CD4-positive, alpha-beta T cell (primary cell): ENCODE results near the gene TMEM140. TPM values are rescaled to one million over a fixed set of nuclear protein-coding genes. Genes with fewer than 3 reads are reported as not detected.

ENCODE experiments used
- ATAC-seq: fragments of 200-7000 bp; cut with Tn5 transposase; one replicate; pipeline ENCODE4 v1.10.0; 2022; ENCODE audit warnings: mild to moderate bottlenecking; ENCODE audit not compliant: poor library complexity
- CTCF ChIA-PET: fragments of 350-600 bp; sonication (Branson Sonifier 250); formaldehyde crosslinking; loops from one replicate; lab custom pipeline; 2021; ENCODE audit warnings: antibody characterized with exemption, inconsistent platforms; lab: Charles Lee
- POLR2A ChIA-PET: fragments of 350-600 bp; sonication (Branson Sonifier 250); formaldehyde crosslinking; loops from one replicate; lab custom pipeline; 2021; ENCODE audit warnings: antibody characterized with exemption, inconsistent platforms; lab: Charles Lee
- DNase-seq, 14 experiments: peaks; one replicate each; pipeline ENCODE4 v3.0.0-alpha.2; 2013 to 2020; ENCODE audit warnings: mixed read lengths in 2 of 14
- H3K27ac ChIP-seq, 2 donors: one replicate each; pipeline versions ENCODE4 v1.5.1 to v1.7.0; 2013; ENCODE audit warnings: low read length in 2 of 2, low read depth in 1 of 2, mild to moderate bottlenecking in 1 of 2
- H3K27me3 ChIP-seq, 2 experiments: 1 replicate in 1 of 2; 2 replicates in 1 of 2; pipeline versions ENCODE4 v1.6.1 to v1.7.0; 2013; ENCODE audit warnings: low read length in 2 of 2, control low read depth in 1 of 2, mild to moderate bottlenecking in 1 of 2, moderate library complexity in 1 of 2; ENCODE audit not compliant: insufficient read depth in 2 of 2, control insufficient read depth in 1 of 2
- H3K36me3 ChIP-seq: one replicate; pipeline ENCODE4 v1.6.1; 2013; ENCODE audit warnings: low read length, control low read depth; ENCODE audit not compliant: insufficient read depth
- H3K4me1 ChIP-seq: one replicate; pipeline ENCODE4 v1.6.1; 2013; ENCODE audit warnings: low read length, control low read depth; ENCODE audit not compliant: insufficient read depth
- H3K4me3 ChIP-seq: one replicate; pipeline ENCODE4 v1.5.1; 2013; ENCODE audit warnings: mild to moderate bottlenecking, low read length, moderate library complexity
- H3K9me3 ChIP-seq, 2 experiments: 1 replicate in 1 of 2; 2 replicates in 1 of 2; pipeline versions ENCODE4 v1.6.1 to v1.7.0; 2013; ENCODE audit warnings: low read length in 2 of 2, mild to moderate bottlenecking in 2 of 2, control low read depth in 1 of 2, moderate library complexity in 1 of 2; ENCODE audit not compliant: control insufficient read depth in 1 of 2, insufficient read depth in 1 of 2
- H3K27ac Mint-ChIP-seq: one replicate; pipeline ENCODE4 v1.8.0; 2020; ENCODE audit warnings: mixed read lengths
- H3K27me3 Mint-ChIP-seq: one replicate; pipeline ENCODE4 v1.8.0; 2021; ENCODE audit warnings: mixed read lengths
- H3K36me3 Mint-ChIP-seq: one replicate; pipeline ENCODE4 v1.8.0; 2021; ENCODE audit warnings: low read depth, mixed read lengths
- H3K4me1 Mint-ChIP-seq: one replicate; pipeline ENCODE4 v1.8.0; 2021; ENCODE audit warnings: low read depth, mixed read lengths
- H3K4me3 Mint-ChIP-seq: one replicate; pipeline ENCODE4 v1.8.0; 2020; ENCODE audit warnings: mild to moderate bottlenecking, mixed read lengths
- H3K9me3 Mint-ChIP-seq: one replicate; pipeline ENCODE4 v1.8.0; 2020; ENCODE audit warnings: mixed read lengths
- intact Hi-C, 2 experiments: fragments of 100-400 bp; cut with DNase I in 1 of 2; cut with micrococcal nuclease in 1 of 2; formaldehyde crosslinking; loops; one replicate each; pipeline versions ENCODE4 v1.15.1 to v1.9.0; 2023 to 2025; cut with DNase I, micrococcal nuclease
- total RNA-seq, 174 experiments: library from RNA in 2 of 174; stranded (reverse) in 2 of 174; gene quantifications; one replicate each; pipeline ENCODE4 v1.2.3 and lab custom pipeline; 2021 to 2026
- TF ChIP-seq, protein P1 (sequence below): fragments of 200-600 bp; IDR thresholded peaks from one replicate; pipeline ENCODE4 v1.8.0; 2022; ENCODE audit warnings: antibody characterized with exemption, mild to moderate bottlenecking

TMEM140 gene
- total RNA-seq, 2 experiments from 2014 or later, result 27.7 to 32.2 TPM

DNA sequence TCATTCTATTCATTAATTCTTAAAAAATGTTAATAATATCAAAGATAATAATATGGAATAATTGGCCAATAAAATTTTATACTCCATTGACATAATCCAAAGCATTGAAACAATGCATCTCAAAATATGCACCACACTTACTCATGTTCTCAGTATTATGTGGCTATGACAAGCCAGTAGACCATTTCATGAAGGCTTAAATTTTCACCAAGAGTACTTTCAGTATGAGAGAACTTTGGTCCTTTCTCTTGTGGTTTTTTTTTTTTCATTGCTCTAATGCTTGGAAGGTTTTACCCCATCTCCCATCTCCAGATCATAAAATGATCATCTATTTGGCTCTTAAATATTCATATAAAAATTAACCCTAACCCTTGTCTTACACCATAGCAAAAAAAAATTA is 45.5 kb upstream of the TMEM140 start:
- no peak overlapping the region for H3K4me3 ChIP-seq
- Mint-ChIP-seq H3K36me3 (no peaks in the 10 kb centered on the region), H3K27me3 (no peaks in the 10 kb centered on the region), H3K27ac (no peak overlapping the region), H3K4me3 (no peak overlapping the region), H3K4me1 (no peaks in the 10 kb centered on the region), H3K9me3 (peaks cover 8% of the 10 kb centered on the region)
- DNase-seq (no peak), ATAC-seq (no peak)
- TF ChIP-seq, protein P1, sequence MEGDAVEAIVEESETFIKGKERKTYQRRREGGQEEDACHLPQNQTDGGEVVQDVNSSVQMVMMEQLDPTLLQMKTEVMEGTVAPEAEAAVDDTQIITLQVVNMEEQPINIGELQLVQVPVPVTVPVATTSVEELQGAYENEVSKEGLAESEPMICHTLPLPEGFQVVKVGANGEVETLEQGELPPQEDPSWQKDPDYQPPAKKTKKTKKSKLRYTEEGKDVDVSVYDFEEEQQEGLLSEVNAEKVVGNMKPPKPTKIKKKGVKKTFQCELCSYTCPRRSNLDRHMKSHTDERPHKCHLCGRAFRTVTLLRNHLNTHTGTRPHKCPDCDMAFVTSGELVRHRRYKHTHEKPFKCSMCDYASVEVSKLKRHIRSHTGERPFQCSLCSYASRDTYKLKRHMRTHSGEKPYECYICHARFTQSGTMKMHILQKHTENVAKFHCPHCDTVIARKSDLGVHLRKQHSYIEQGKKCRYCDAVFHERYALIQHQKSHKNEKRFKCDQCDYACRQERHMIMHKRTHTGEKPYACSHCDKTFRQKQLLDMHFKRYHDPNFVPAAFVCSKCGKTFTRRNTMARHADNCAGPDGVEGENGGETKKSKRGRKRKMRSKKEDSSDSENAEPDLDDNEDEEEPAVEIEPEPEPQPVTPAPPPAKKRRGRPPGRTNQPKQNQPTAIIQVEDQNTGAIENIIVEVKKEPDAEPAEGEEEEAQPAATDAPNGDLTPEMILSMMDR, result no peak
- H3K36me3 ChIP-seq, result no peaks in the 10 kb centered on the region
- no peak overlapping the region for H3K27ac ChIP-seq
- H3K9me3 ChIP-seq, result no peaks in the 10 kb centered on the region
- no peaks in the 10 kb centered on the region for H3K27me3 ChIP-seq
- intact Hi-C loops, result no loop called here
- POLR2A ChIA-PET, result no interaction called here
- H3K4me1 ChIP-seq, result no peaks in the 10 kb centered on the region
- CTCF ChIA-PET, result no interaction called here

DNA sequence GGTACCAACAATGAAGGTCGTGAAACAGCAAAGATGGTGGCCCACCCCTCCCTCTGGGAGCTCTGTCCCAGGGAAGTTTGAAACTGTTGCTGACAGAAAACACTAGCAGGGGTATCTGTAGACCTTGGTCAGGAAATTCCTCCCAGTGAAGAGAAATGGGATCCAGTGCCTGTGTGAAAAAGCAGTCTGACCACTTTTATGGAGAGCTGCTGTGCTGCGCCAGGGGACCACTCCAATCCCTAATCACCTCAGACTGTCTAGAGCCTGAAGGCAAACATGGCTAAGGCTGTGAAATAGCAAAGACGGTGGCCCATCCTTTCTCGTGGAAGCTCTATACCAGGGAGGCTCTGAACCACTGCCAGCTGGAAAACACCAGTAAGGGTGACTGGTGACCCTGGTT is 38.3 kb upstream of the TMEM140 start:
- no peaks in the 10 kb centered on the region for H3K36me3 ChIP-seq
- intact Hi-C loops, result no loop called here
- H3K36me3 Mint-ChIP-seq, result no peaks in the 10 kb centered on the region
- no peaks in the 10 kb centered on the region for H3K9me3 ChIP-seq
- CTCF ChIA-PET, result no interaction called here
- ATAC-seq (no peak), DNase-seq (no peak)
- POLR2A ChIA-PET, result no interaction called here
- H3K4me1 Mint-ChIP-seq, result no peaks in the 10 kb centered on the region
- H3K4me3 ChIP-seq, result no peak overlapping the region
- H3K27ac ChIP-seq, result no peak overlapping the region
- no peaks in the 10 kb centered on the region for H3K27me3 ChIP-seq
- TF ChIP-seq, protein P1, result no peak
- no peak overlapping the region for H3K4me3 Mint-ChIP-seq
- no peaks in the 10 kb centered on the region for H3K27me3 Mint-ChIP-seq
- H3K4me1 ChIP-seq, result no peaks in the 10 kb centered on the region
- no peak overlapping the region for H3K27ac Mint-ChIP-seq
- H3K9me3 Mint-ChIP-seq, result peaks cover 5% of the 10 kb centered on the region

DNA sequence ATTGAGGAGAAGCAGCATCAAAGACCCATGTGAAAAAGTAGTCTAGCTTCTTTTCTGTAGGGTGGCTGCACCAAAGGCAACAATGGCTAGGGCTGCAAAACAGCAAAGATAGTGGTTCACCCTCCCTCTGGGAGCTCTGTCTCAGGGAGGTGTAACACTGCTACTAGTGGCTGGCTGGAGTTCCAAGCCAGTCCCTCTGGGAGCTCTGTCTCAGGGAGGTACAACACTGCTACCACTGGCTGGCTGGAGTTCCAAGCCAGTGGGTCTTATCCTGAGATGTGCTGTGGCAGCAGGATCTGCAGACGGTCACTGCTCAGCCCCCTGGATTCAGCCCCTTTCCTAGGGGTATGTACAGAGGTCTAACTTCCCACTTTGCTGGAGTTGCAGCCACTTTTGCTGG is 37.9 kb upstream of the TMEM140 start:
- Mint-ChIP-seq H3K27ac (no peak overlapping the region), H3K4me1 (no peaks in the 10 kb centered on the region), H3K27me3 (no peaks in the 10 kb centered on the region), H3K9me3 (peaks cover 5% of the 10 kb centered on the region), H3K4me3 (no peak overlapping the region), H3K36me3 (no peaks in the 10 kb centered on the region)
- H3K27me3 ChIP-seq, result no peaks in the 10 kb centered on the region
- H3K9me3 ChIP-seq, result no peaks in the 10 kb centered on the region
- intact Hi-C loops, result no loop called here
- H3K36me3 ChIP-seq, result no peaks in the 10 kb centered on the region
- ChIA-PET CTCF (no interaction called here), POLR2A (no interaction called here)
- H3K27ac ChIP-seq, result no peak overlapping the region
- no peak overlapping the region for H3K4me3 ChIP-seq
- DNase-seq (no peak), ATAC-seq (no peak)
- H3K4me1 ChIP-seq, result no peaks in the 10 kb centered on the region
- TF ChIP-seq, protein P1, result no peak
